VCaP (cell line): Measurements from ENCODE around the gene SH3RF1.

Experiments
- H3K27ac ChIP-seq: fragments of 450-650 bp; 2 replicates; pipeline ENCODE4 v1.5.1; 2017
- CTCF ChIP-seq: fragments of 450-650 bp; conservative IDR thresholded peaks from 2 replicates; pipeline ENCODE4 v1.5.1; 2017; ENCODE audit warnings: mild to moderate bottlenecking, moderate library complexity

Gene SH3RF1

GRCh38 chr4:169115144-169115896 is 155.4 kb downstream of the SH3RF1 start:
- no peak for TF ChIP-seq CTCF
- H3K27ac ChIP-seq, result peak overlapping the region; percentile 96

GRCh38 chr4:169114341-169114974 is 156.3 kb downstream of the SH3RF1 start:
- no peak for TF ChIP-seq CTCF
- peak overlapping the region; percentile 96 for H3K27ac ChIP-seq

- no peak for TF ChIP-seq CTCF
- peak overlapping the region; percentile 96 for H3K27ac ChIP-seq
These were observed 160.1 kb downstream of the SH3RF1 start for GRCh38 chr4:169110633-169111032.

- H3K27ac ChIP-seq, result peak overlapping the region; percentile 96
- TF ChIP-seq CTCF, result no peak
These were observed 161.6 kb downstream of the SH3RF1 start for GRCh38 chr4:169109035-169109675.

GRCh38 chr4:169108303-169108702 is 162.5 kb downstream of the SH3RF1 start:
- H3K27ac ChIP-seq, result peak overlapping the region; percentile 96
- no peak for TF ChIP-seq CTCF

- H3K27ac ChIP-seq, result peak overlapping the region; percentile 96
- no peak for TF ChIP-seq CTCF
These were observed 163.2 kb downstream of the SH3RF1 start for GRCh38 chr4:169107528-169107927.

- H3K27ac ChIP-seq, result peak overlapping the region; percentile 96
- TF ChIP-seq CTCF, result no peak
These were observed 164.0 kb downstream of the SH3RF1 start for GRCh38 chr4:169106696-169107229.
